GM21526 (cell line): Measurements from ENCODE around the gene NAPEPLD.
A peak's percentile ranks its signal among the peaks of the same experiment; 100 is the strongest.
"Not testable (repeated sequence)": the region's sequence is repeated elsewhere in the genome, so short reads cannot be mapped to it uniquely, and the experiment has no call there.

ENCODE experiments used
- ATAC-seq: cut with Tn5 transposase; IDR thresholded peaks from one replicate; pipeline ENCODE4 v1.9.1; 2021; ENCODE audit warnings: moderate library complexity; ENCODE audit not compliant: unreplicated experiment, low FRiP score

Gene NAPEPLD

DNA sequence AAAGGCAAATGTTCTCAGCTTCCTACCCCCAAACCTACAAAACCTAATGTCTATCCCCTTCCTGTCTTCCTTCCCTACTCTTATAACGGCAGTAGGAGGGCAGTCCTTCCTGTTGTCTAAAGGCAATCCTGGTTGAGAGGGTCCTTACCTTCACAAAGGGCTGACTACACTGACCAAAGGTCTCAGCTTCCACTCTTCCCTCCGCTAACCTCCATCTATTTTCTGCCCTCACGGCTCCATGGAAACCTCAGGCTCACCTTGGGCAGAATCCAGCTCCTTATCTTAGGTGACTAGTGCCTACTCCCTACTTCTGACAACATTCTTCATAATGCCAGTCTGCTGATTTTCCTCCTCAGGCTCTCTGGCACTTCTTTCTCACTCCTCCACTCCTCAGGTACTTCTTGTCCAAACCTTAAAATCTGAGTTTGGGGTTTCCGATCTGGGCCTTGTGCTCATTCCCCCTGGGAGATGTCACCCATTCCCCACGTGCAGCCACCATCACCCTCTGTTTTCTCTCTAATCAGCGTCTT lies 74.8 kb downstream of the NAPEPLD start:
- no peak for ATAC-seq

DNA sequence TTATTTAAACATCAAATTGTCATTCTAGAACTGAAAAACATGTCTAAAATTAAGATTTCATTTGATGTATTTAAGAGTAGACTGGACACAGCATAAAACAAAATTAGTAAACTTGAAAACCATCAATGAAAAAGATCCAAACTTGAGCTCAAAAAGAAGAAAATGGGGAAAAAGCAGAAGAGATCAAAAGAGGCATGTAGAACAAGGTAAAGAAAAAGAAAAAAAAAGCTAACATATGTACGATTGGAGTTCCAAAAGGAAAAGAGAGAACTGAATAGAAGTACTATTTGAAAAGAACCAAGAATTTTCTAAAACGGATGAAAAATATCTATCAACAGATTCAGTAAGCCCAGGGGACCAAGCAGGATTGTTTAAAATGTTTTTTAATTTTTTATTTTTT lies 77.9 kb downstream of the NAPEPLD start:
- no peak for ATAC-seq

DNA sequence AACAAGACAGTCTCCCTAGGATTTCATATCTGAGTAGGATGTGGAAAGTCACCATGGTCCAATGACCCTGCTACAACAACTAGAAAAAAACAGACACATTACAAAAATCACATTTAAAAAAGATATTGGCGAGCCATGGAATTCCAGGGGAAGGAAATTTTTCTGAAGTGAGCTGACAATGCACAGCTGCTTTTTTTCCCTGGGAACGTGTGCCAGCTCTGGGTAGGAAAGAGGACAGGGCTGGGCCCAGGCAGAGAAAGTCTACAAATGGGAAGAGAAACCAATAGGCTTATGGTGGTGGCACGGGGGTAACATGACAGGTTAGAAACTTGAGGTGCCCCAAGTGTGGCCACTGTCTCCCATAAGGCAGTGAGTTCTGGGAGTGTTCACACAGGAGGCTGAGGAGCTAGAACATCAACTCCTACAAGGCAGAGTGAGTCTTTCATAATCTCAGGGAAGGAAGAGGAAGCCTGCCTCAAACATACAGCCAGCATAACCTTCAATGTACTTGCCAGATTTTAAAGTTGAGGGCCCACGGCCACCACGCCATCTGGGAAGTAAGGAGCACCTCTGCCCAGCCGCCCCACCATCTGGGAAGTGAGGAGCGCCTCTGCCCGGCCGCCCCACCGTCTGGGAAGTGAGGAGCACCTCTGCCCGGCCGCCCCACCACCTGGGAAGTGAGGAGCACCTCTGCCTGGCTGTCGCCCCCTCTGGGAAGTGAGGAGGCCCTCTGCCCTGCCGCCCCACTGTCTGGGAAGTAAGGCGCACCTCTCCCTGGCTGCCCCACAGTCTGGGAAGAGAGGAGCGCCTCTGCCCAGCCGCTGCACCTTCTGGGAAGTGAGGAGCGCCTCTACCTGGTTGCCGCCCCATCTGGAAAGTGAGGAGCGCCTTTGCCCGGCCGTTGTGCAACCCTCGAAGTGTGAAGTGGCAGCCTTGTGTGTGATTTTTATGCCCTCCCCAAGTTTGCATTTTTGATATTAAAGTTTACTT lies 80.2 kb downstream of the NAPEPLD start:
- no peak for ATAC-seq

DNA sequence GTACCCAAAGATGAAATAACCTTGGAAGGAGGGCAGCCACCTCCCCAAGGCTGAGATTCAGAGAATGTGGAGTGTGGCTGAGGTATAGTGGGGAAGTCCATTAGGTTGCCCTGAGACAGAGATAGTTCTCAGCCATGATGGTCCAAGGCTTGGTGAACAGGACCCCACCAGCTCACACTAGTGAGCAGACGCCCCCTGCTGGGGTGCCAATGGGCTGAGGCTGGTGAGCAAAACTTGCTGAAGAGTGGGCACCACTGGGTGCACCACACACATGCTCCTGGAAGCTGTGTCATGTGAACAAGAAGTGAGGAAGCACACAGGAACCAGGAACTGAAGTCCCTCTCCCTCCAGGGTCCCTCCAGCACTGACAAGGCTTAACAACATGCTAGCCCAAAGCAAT lies 83.2 kb downstream of the NAPEPLD start:
- ATAC-seq = peak; percentile 72

DNA sequence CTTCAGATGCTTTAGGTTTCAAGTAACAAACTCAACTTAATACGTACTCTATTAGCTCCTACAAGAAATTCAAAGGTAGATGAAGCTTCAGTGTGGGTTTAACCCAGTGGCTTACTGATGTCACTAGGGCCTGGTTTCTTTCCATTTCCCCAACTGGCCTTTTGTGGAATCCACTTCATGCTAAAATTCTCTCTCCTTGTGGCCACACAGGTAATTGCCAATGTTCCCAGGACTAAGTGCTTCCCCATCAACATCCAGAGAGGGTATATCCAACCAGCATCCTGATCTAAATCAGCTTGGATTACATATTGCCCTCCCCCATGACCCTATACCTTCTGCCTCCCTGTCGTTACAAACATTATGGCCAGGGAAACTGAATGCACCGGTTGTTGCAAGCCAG lies 85.0 kb downstream of the NAPEPLD start:
- ATAC-seq = no peak

DNA sequence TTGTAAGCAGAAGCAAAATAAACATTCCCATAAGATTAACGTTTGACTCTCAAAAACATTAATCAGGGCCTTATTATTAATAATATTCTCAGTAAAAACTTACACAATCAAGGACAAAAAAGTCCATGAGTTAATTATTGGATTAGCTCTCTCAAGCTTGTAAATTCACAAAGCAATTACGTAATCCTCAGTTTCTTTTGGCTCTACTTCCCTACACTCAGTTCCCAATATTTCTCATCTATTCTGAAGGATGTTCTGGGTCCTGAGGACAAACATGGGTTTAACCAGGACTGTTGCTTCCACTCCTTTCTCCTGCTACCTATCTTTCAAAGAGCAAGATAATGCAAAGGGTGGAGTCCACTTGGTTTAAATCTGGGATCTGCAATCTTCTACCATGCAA lies 89.4 kb downstream of the NAPEPLD start:
- ATAC-seq = no peak

DNA sequence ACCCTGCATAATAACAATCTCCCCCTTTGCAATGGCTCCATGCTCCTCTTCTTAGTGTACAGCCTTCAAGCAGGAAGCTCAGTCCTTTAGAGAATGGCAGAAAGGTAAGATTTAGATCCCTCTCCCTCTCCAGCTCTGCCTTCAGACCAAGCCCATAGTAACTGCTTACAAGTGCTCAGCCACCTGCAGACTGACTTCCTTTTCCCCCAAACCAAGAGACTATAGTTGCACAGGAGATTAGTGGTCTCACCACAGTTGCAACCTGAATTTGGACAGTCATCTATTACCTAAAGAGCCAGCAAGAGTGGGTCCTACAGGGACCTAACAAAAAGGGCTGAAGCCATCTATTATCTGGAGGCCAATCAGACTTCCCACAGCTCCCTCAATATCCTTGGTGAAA lies 90.8 kb downstream of the NAPEPLD start:
- no peak for ATAC-seq

DNA sequence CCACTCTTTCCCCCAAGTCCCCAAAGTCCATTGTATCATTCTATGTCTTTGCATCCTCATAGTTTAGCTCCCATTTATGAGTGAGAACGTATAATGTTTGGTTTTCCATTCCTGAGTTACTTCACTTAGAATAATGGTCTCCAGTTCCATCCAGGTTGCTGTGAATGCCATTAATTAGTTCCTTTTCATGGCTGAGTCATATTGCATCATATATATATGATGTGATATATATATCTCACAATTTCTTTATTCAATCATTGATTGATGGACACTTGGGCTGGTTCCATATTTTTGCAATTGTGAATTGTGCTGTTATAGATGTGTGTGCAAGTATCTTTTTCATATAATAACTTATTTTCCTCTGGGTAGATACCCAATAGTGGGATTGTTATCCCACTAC lies 92.9 kb downstream of the NAPEPLD start:
- not testable (repeated sequence) for ATAC-seq

DNA sequence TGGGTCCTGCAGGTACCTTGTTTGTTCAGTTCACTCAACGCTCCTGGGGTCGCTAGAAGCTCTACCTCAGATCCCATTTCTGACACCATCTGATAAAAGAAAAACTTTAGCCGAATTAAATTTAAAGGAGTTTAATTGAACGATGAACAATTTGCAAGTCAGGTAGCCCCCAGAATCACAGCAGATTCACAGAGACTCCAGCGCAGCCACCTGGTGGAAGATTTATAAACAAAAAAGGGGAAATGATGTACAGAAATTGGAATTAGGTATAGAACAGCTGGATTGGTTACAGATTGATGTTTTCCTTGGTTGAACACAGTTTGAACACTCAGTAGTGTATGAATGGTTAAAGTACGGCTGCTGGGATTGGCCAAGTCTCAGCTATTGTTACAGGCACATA lies 97.4 kb downstream of the NAPEPLD start:
- no peak for ATAC-seq
